ENCODE results near the gene CST6. TPM values are rescaled to one million over a fixed set of nuclear protein-coding genes. Genes with fewer than 3 reads are reported as not detected.
"Not testable (repeated sequence)": the region's sequence is repeated elsewhere in the genome, so short reads cannot be mapped to it uniquely, and the experiment has no call there.

Gene CST6
- polyA plus RNA-seq, 1 experiment = 5.9 TPM

DNA sequence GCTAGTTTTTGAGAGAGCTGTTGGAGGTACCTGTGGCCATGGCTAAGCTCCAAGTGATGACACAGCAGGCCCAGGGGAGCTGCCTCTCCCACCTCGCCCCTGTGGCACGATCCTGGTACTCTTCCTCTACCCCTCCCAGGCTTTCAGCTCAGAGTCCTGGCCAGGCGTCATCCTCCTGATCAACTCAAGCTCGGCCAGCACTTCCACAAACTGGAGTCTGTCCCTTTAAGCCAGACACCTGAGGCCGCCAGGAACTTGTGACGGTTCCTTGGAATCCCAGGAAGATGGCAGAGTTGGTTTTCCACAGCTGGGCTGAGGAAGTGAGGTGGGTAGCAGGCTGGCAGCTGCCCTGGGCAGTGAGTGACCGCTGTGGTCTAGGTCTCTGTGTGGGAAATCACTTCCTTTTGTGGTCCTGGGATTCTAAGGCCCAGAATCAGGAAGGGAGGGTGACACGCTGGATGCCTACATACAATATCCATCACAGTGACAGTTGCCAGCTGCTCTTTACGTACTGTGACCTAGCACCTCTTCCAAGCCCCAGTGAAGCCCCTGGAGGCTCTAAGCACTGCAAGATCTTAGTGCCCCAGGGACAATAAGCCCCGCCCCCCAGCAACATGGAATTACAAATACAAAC, 3.2 kb upstream of the CST6 start:
- POLR2A ChIA-PET = interaction anchor here (1.1 kb wide), 1 partner anchor 12 kb away, joined by 18 read pairs; no protein-coding TSS in a partner anchor

GRCh38 chr11:66010036-66010435, 1.8 kb upstream of the CST6 start:
- H3K4me3 ChIP-seq (ENCODE audit: low read depth, low read length); H3K27me3 ChIP-seq (ENCODE audit: control insufficient read depth, insufficient read depth, low read length); DNase-seq (ENCODE audit: low read depth); H3K36me3 ChIP-seq (ENCODE audit: control insufficient read depth, insufficient read depth, low read length): not testable (repeated sequence)
- ChIA-PET POLR2A (interaction anchor here (0.7 kb wide), 1 partner anchor 120 kb away, joined by 3 read pairs; the partner anchor contains the start of gene CCDC85B), CTCF (interaction anchor here (1.5 to 7.7 kb wide), 2 partner anchors 13 to 36 kb away, joined by 3 to 48 read pairs; no protein-coding TSS in a partner anchor)

More for the DNA sequence above, 3.2 kb upstream of the CST6 start:
- CTCF ChIA-PET = interaction anchor here (1.5 to 7.7 kb wide), 3 partner anchors 14 to 37 kb away, joined by 3 to 48 read pairs (median 6); no protein-coding TSS in a partner anchor
- Histone ChIP-seq H3K36me3 (ENCODE audit: control insufficient read depth, insufficient read depth, low read length) (peaks cover 12% of the 10 kb centered on the region), H3K4me3 (ENCODE audit: low read depth, low read length) (no peak overlapping the region), H3K27me3 (ENCODE audit: control insufficient read depth, insufficient read depth, low read length) (no peaks in the 10 kb centered on the region)
- TF ChIP-seq, protein P1, sequence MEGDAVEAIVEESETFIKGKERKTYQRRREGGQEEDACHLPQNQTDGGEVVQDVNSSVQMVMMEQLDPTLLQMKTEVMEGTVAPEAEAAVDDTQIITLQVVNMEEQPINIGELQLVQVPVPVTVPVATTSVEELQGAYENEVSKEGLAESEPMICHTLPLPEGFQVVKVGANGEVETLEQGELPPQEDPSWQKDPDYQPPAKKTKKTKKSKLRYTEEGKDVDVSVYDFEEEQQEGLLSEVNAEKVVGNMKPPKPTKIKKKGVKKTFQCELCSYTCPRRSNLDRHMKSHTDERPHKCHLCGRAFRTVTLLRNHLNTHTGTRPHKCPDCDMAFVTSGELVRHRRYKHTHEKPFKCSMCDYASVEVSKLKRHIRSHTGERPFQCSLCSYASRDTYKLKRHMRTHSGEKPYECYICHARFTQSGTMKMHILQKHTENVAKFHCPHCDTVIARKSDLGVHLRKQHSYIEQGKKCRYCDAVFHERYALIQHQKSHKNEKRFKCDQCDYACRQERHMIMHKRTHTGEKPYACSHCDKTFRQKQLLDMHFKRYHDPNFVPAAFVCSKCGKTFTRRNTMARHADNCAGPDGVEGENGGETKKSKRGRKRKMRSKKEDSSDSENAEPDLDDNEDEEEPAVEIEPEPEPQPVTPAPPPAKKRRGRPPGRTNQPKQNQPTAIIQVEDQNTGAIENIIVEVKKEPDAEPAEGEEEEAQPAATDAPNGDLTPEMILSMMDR (IDR thresholded peaks at IDR 0.05; ENCODE audit: insufficient read depth, low read depth, low read length) = no peak
- DNase-seq (ENCODE audit: low read depth) = no peak

DNA sequence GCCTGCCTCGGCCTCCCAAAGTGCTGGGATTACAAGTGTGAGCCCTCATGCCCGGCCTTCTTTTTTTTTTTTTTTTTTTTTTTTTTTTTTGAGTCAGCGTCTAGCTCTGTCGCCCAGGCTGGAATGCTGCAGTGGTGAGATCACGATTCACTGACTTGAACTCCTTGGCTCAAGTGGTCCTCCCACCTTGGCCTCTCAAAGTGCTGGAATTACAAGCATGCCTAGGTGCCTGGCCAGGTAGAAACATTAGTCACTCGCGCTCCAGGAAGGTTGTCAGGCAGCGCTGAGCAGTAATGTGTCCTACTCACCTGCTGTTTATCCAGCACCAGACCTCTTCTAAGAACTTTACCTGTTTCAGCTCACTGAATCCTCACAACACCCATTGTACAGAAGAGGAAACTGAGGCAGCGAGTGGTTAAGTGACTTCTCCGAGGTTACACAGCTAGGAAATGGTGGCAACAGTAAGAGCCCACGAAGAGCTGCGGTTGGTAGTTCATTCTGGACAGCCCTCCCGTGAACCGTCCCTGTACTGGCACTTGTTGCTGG, 496 bp upstream of the CST6 start:
- H3K4me3 ChIP-seq (ENCODE audit: low read depth, low read length) = no peak overlapping the region
- POLR2A ChIA-PET = interaction anchor here (0.6 to 1.0 kb wide), 2 partner anchors 11 to 278 kb away, joined by 5 to 12 read pairs; partner anchors contain the start of gene YIF1A
- DNase-seq (ENCODE audit: low read depth) = no peak
- CTCF ChIA-PET = interaction anchor here (1.1 to 7.7 kb wide), 3 partner anchors 12 to 127 kb away, joined by 4 to 48 read pairs (median 4); no protein-coding TSS in a partner anchor
- H3K27me3 ChIP-seq (ENCODE audit: control insufficient read depth, insufficient read depth, low read length) = no peaks in the 10 kb centered on the region
- H3K36me3 ChIP-seq (ENCODE audit: control insufficient read depth, insufficient read depth, low read length) = 0 out of 2 replicates have a peak, but pooled peaks cover under 1% of the 10 kb centered on the region
- TF ChIP-seq, protein P1 (IDR thresholded peaks at IDR 0.05; ENCODE audit: insufficient read depth, low read depth, low read length) = no peak

GRCh38 chr11:66012371-66012945, 650 bp downstream of the CST6 start:
- CTCF ChIA-PET = interaction anchor here (1.1 to 7.7 kb wide), 4 partner anchors 8 to 128 kb away, joined by 3 to 48 read pairs (median 4); no protein-coding TSS in a partner anchor
- no peaks in the 10 kb centered on the region for H3K36me3 ChIP-seq (ENCODE audit: control insufficient read depth, insufficient read depth, low read length)
- H3K27me3 ChIP-seq (ENCODE audit: control insufficient read depth, insufficient read depth, low read length) = no peaks in the 10 kb centered on the region
- TF ChIP-seq, protein P1 (IDR thresholded peaks at IDR 0.05; ENCODE audit: insufficient read depth, low read depth, low read length) = no peak
- DNase-seq (ENCODE audit: low read depth) = no peak
- H3K4me3 ChIP-seq (ENCODE audit: low read depth, low read length) = no peak overlapping the region
- POLR2A ChIA-PET = no interaction called here

DNA sequence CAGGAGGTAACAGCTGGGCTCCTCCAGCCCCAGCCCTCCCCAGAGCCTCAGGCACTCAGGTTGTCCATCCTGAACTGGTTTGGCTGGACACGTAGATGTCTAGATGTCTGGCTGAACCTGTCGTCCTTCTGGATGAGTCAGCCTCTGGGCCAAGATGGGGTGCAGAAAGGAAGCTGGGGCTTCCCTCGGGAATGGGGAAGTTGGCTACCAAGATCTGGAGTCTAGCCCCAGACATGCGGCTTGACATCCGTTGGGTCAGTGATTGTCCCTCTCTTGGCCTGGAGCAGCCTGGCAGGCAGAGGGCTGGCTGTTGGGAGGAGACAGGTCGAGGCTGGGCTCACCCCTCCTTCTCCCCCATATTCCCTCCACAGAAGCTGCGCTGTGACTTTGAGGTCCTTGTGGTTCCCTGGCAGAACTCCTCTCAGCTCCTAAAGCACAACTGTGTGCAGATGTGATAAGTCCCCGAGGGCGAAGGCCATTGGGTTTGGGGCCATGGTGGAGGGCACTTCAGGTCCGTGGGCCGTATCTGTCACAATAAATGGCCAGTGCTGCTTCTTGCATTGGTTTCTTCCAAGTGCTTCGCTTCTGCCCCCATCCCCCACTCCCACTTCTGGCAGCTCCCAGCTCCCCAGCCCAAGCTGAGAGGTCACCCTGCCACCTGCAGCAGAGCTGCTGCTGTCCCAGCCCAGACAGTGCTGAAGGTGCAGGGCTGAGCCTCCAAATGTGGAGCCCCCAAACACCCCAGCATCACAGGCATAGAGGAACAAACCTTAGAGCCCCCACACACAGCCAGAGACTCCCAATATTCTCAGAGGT, 1.3 kb downstream of the CST6 start:
- TF ChIP-seq, protein P1 (IDR thresholded peaks at IDR 0.05; ENCODE audit: insufficient read depth, low read depth, low read length) = no peak
- H3K36me3 ChIP-seq (ENCODE audit: control insufficient read depth, insufficient read depth, low read length) = no peaks in the 10 kb centered on the region
- POLR2A ChIA-PET = no interaction called here
- no peaks in the 10 kb centered on the region for H3K27me3 ChIP-seq (ENCODE audit: control insufficient read depth, insufficient read depth, low read length)
- CTCF ChIA-PET = interaction anchor here (1.2 to 7.7 kb wide), 2 partner anchors 8 to 10 kb away, joined by 3 to 48 read pairs; no protein-coding TSS in a partner anchor
- no peak overlapping the region for H3K4me3 ChIP-seq (ENCODE audit: low read depth, low read length)
- no peak for DNase-seq (ENCODE audit: low read depth)

Measured in BJ (cell line).